GM19395 (cell line): Measurements from ENCODE around the gene PRKAG2.

Experiments
- ATAC-seq: cut with Tn5 transposase; IDR thresholded peaks from one replicate; pipeline ENCODE4 v1.9.1; 2021; ENCODE audit warnings: mild to moderate bottlenecking, moderate library complexity; ENCODE audit not compliant: unreplicated experiment

Gene PRKAG2

GRCh38 chr7:151632750-151633515 is 244.0 kb downstream of the PRKAG2 start:
- peak; percentile 78 for ATAC-seq

- peak; percentile 69 for ATAC-seq
Observed at GRCh38 chr7:151631953-151632749, 244.8 kb downstream of the PRKAG2 start.

- ATAC-seq, result peak; percentile 35
Observed at GRCh38 chr7:151631570-151631952, 245.4 kb downstream of the PRKAG2 start.

- ATAC-seq, result no peak
Observed at GRCh38 chr7:151630851-151631569, 245.9 kb downstream of the PRKAG2 start.

- no peak for ATAC-seq
Observed at GRCh38 chr7:151630358-151630757, 246.6 kb downstream of the PRKAG2 start.

- no peak for ATAC-seq
Observed at GRCh38 chr7:151629713-151630272, 247.1 kb downstream of the PRKAG2 start.

- no peak for ATAC-seq
Observed at GRCh38 chr7:151628846-151629604, 247.9 kb downstream of the PRKAG2 start.

- no peak for ATAC-seq
Observed at GRCh38 chr7:151626422-151627115, 250.3 kb downstream of the PRKAG2 start.

- no peak for ATAC-seq
Observed at GRCh38 chr7:151625606-151626005, 251.3 kb downstream of the PRKAG2 start.

- ATAC-seq, result no peak
Observed at GRCh38 chr7:151624246-151624928, 252.5 kb downstream of the PRKAG2 start.

- ATAC-seq, result no peak
Observed at GRCh38 chr7:151623766-151624165, 253.1 kb downstream of the PRKAG2 start.

GRCh38 chr7:151621961-151622360 is 255.0 kb downstream of the PRKAG2 start:
- ATAC-seq, result no peak

GRCh38 chr7:151616443-151617213 is 260.3 kb downstream of the PRKAG2 start:
- no peak for ATAC-seq

GRCh38 chr7:151615784-151616183 is 261.1 kb downstream of the PRKAG2 start:
- no peak for ATAC-seq

GRCh38 chr7:151615058-151615457 is 261.9 kb downstream of the PRKAG2 start:
- ATAC-seq, result no peak

- ATAC-seq, result no peak
Observed at GRCh38 chr7:151614019-151614418, 262.9 kb downstream of the PRKAG2 start.

- ATAC-seq, result no peak
Observed at GRCh38 chr7:151611878-151612277, 265.0 kb downstream of the PRKAG2 start.

- no peak for ATAC-seq
Observed at GRCh38 chr7:151611041-151611440, 265.9 kb downstream of the PRKAG2 start.
